Measurements from ENCODE around the gene CPSF4.

GRCh38 chr7:99392659-99393354 lies 45.9 kb upstream of the CPSF4 start:
- TF ChIP-seq POLR2A (IDR thresholded peaks at IDR 0.05): no peak
- no peak for TF ChIP-seq CTCF (IDR thresholded peaks at IDR 0.05)

All from gastroesophageal sphincter (tissue), 3 donors.